ENCODE measurements around the gene CD164L2. TPM values are rescaled to one million over a fixed set of nuclear protein-coding genes. Genes with fewer than 3 reads are reported as not detected.

The CD164L2 gene
- total RNA-seq, 2 experiments from 2014 or later = not detected

GRCh38 chr1:27400963-27401341 lies 17.8 kb upstream of the CD164L2 start:
- H3K4me3 Mint-ChIP-seq = no peak overlapping the region
- peaks cover 37% of the 10 kb centered on the region for H3K4me1 Mint-ChIP-seq (ENCODE audit: low read depth)
- H3K4me3 ChIP-seq (ENCODE audit: low read length) = no peak overlapping the region
- peak overlapping the region; percentile 54 for H3K27ac Mint-ChIP-seq
- DNase-seq (no peak), ATAC-seq (ENCODE audit: poor library complexity) (no peak)
- TF ChIP-seq, protein P1, sequence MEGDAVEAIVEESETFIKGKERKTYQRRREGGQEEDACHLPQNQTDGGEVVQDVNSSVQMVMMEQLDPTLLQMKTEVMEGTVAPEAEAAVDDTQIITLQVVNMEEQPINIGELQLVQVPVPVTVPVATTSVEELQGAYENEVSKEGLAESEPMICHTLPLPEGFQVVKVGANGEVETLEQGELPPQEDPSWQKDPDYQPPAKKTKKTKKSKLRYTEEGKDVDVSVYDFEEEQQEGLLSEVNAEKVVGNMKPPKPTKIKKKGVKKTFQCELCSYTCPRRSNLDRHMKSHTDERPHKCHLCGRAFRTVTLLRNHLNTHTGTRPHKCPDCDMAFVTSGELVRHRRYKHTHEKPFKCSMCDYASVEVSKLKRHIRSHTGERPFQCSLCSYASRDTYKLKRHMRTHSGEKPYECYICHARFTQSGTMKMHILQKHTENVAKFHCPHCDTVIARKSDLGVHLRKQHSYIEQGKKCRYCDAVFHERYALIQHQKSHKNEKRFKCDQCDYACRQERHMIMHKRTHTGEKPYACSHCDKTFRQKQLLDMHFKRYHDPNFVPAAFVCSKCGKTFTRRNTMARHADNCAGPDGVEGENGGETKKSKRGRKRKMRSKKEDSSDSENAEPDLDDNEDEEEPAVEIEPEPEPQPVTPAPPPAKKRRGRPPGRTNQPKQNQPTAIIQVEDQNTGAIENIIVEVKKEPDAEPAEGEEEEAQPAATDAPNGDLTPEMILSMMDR (IDR thresholded peaks at IDR 0.05) = no peak
- CTCF ChIA-PET = no interaction called here
- H3K27ac ChIP-seq (ENCODE audit: low read depth in 1 of 2, low read length in 2 of 2) = no peak overlapping the region
- H3K36me3 Mint-ChIP-seq (ENCODE audit: low read depth) = peaks cover 7% of the 10 kb centered on the region
- H3K9me3 ChIP-seq (ENCODE audit: control insufficient read depth in 1 of 2, insufficient read depth in 1 of 2, low read length in 2 of 2) = no peaks in the 10 kb centered on the region
- no peaks in the 10 kb centered on the region for H3K27me3 ChIP-seq (ENCODE audit: control insufficient read depth in 1 of 2, insufficient read depth in 2 of 2, low read length in 2 of 2)
- no peaks in the 10 kb centered on the region for H3K9me3 Mint-ChIP-seq
- peaks cover 7% of the 10 kb centered on the region for H3K36me3 ChIP-seq (ENCODE audit: insufficient read depth, low read length)
- intact Hi-C loops (cut with DNase I, micrococcal nuclease) = no loop called here
- no peaks in the 10 kb centered on the region for H3K27me3 Mint-ChIP-seq
- POLR2A ChIA-PET = interaction anchor here (0.9 kb wide), 1 partner anchor 271 kb away, joined by 3 read pairs; the partner anchor contains the start of gene IFI6
- H3K4me1 ChIP-seq (ENCODE audit: insufficient read depth, low read length) = peaks cover 16% of the 10 kb centered on the region

GRCh38 chr1:27400082-27400962 lies 17.2 kb upstream of the CD164L2 start:
- Histone ChIP-seq H3K27me3 (ENCODE audit: control insufficient read depth in 1 of 2, insufficient read depth in 2 of 2, low read length in 2 of 2) (no peaks in the 10 kb centered on the region), H3K36me3 (ENCODE audit: insufficient read depth, low read length) (peaks cover 6% of the 10 kb centered on the region), H3K27ac (ENCODE audit: low read depth in 1 of 2, low read length in 2 of 2) (no peak overlapping the region), H3K9me3 (ENCODE audit: control insufficient read depth in 1 of 2, insufficient read depth in 1 of 2, low read length in 2 of 2) (no peaks in the 10 kb centered on the region), H3K4me3 (ENCODE audit: low read length) (no peak overlapping the region), H3K4me1 (ENCODE audit: insufficient read depth, low read length) (peaks cover 22% of the 10 kb centered on the region)
- POLR2A ChIA-PET = interaction anchor here (2.2 kb wide), 1 partner anchor 204 kb away, joined by 5 read pairs; the partner anchor contains the start of gene AHDC1
- H3K27me3 Mint-ChIP-seq = no peaks in the 10 kb centered on the region
- intact Hi-C loops (cut with DNase I, micrococcal nuclease) = no loop called here
- no peak overlapping the region for H3K4me3 Mint-ChIP-seq
- H3K9me3 Mint-ChIP-seq = no peaks in the 10 kb centered on the region
- TF ChIP-seq, protein P1 (IDR thresholded peaks at IDR 0.05) = no peak
- peaks cover 7% of the 10 kb centered on the region for H3K36me3 Mint-ChIP-seq (ENCODE audit: low read depth)
- ATAC-seq (ENCODE audit: poor library complexity) (no peak), DNase-seq (no peak)
- peak overlapping the region; percentile 54 for H3K27ac Mint-ChIP-seq
- CTCF ChIA-PET = no interaction called here
- peaks cover 38% of the 10 kb centered on the region for H3K4me1 Mint-ChIP-seq (ENCODE audit: low read depth)

- Mint-ChIP-seq H3K4me3 (no peak overlapping the region), H3K9me3 (no peaks in the 10 kb centered on the region), H3K36me3 (ENCODE audit: low read depth) (peaks cover 5% of the 10 kb centered on the region), H3K4me1 (ENCODE audit: low read depth) (peaks cover 45% of the 10 kb centered on the region), H3K27ac (no peak overlapping the region), H3K27me3 (no peaks in the 10 kb centered on the region)
- POLR2A ChIA-PET = interaction anchor here (2.1 to 2.2 kb wide), 2 partner anchors 205 to 263 kb away, joined by 5 read pairs; partner anchors contain the start of gene AHDC1
- Histone ChIP-seq H3K9me3 (ENCODE audit: control insufficient read depth in 1 of 2, insufficient read depth in 1 of 2, low read length in 2 of 2) (no peaks in the 10 kb centered on the region), H3K4me3 (ENCODE audit: low read length) (no peak overlapping the region), H3K36me3 (ENCODE audit: insufficient read depth, low read length) (peaks cover 3% of the 10 kb centered on the region), H3K27me3 (ENCODE audit: control insufficient read depth in 1 of 2, insufficient read depth in 2 of 2, low read length in 2 of 2) (no peaks in the 10 kb centered on the region), H3K4me1 (ENCODE audit: insufficient read depth, low read length) (peaks cover 27% of the 10 kb centered on the region), H3K27ac (ENCODE audit: low read depth in 1 of 2, low read length in 2 of 2) (peak overlapping the region in 1 of 2 donors; percentile 22)
- no peak for DNase-seq
- TF ChIP-seq, protein P1 (IDR thresholded peaks at IDR 0.05) = no peak
- CTCF ChIA-PET = interaction anchor here (5.8 kb wide), 1 partner anchor 100 kb away, joined by 125 read pairs; no protein-coding TSS in a partner anchor
- intact Hi-C loops (cut with DNase I, micrococcal nuclease) = loop anchor here in 1 of 2 experiments (5.0 kb wide), 1 partner anchor 357 kb away; no protein-coding TSS in a partner anchor
- no peak for ATAC-seq (ENCODE audit: poor library complexity)
Observed at GRCh38 chr1:27399251-27400025, 16.3 kb upstream of the CD164L2 start.
